Measurements from ENCODE around the gene ALDOB.

The ALDOB gene

DNA sequence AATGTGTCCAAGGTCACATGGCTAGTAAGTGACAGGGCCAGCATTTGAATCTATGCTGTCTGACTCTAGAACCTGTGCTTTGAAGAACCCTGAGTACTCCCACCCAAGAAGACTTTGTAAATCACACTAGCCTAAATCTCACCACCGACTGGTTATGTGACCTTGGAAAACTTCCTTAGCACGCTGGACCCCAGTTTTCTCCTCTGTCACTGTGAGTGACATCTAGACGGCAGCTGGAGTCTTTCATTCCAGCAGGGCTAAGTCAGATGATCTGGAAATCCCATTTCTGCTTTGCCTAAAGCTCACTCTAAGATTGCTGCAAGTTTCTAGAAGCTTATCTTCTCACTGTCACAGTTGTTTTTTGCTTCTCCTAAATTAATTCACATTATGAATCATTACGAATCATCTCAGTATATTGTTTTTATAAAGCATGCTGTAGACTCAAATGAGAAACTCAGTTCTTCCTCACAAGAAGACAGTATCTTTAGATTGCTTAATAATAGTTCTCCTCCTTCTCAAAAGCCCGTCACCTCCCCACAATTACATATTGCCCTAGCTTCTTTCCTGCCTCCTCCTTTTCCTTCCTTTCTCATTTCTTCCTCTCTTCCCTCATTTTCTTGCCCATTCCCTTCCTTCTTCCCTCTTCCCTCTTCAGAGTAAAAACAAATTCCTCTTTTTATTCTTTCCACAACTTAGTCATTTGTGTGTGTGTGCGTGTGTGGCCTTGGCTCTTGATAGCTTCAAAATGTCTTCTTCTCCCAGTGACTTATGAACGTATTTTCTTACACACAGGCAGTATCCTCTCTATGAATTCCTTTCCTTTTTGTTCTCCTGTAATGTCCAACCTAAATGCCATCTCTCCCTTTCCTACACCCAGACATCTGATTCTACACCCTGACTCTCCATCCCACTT lies 16.8 kb downstream of the ALDOB start:
- H3K4me3 Mint-ChIP-seq = no peak overlapping the region
- peaks cover 36% of the 10 kb centered on the region for H3K9me3 Mint-ChIP-seq
- no peak overlapping the region for H3K27ac Mint-ChIP-seq
- no peaks in the 10 kb centered on the region for H3K27me3 Mint-ChIP-seq
- H3K36me3 Mint-ChIP-seq = peaks cover 40% of the 10 kb centered on the region
- peaks cover 3% of the 10 kb centered on the region for H3K4me1 Mint-ChIP-seq

DNA sequence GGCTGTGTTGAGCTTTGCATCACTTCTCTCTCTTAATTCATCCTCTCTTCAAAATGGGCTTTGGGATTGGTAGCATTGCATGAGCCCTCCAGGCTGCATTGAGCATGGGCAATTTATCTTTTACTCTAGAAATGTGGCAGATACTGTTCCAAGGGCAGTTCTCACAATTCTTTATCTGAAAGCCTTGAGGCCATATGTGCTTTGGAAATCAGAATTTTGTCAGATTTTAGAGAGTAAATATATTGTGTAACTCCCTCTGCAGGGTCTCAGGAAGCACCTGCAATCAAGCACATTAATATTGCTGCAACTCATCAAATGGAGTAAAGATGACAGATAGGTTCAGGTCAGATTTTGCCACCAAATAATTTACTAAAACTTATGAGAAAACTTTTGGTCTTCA lies 17.6 kb downstream of the ALDOB start:
- H3K4me1 Mint-ChIP-seq = peaks cover 3% of the 10 kb centered on the region
- no peaks in the 10 kb centered on the region for H3K27me3 Mint-ChIP-seq

DNA sequence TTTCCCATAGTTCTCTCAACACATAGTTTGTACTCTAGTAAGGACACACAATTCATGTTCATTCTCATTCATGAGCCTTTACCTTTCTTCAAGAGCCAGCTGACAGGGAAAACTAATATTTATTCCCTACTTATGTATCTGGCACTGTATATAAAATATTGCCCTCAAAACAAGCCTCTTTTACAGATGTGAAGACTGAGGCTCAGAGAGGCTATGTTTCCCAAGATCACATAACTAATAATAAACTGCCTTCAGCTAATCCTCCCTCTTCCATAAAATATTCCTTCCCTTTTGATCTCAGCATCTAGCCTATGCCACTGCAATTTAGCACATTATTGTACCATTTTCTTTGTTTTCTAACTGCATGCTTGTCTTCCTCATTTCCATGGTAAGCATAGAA lies 18.2 kb downstream of the ALDOB start:
- Mint-ChIP-seq H3K4me3 (no peak overlapping the region), H3K27me3 (no peaks in the 10 kb centered on the region), H3K36me3 (peaks cover 46% of the 10 kb centered on the region), H3K9me3 (peaks cover 38% of the 10 kb centered on the region), H3K27ac (no peak overlapping the region), H3K4me1 (peaks cover 3% of the 10 kb centered on the region)

More for the DNA sequence above, 17.6 kb downstream of the ALDOB start:
- Mint-ChIP-seq H3K27ac (no peak overlapping the region), H3K4me3 (no peak overlapping the region), H3K36me3 (peaks cover 42% of the 10 kb centered on the region), H3K9me3 (peaks cover 34% of the 10 kb centered on the region)

DNA sequence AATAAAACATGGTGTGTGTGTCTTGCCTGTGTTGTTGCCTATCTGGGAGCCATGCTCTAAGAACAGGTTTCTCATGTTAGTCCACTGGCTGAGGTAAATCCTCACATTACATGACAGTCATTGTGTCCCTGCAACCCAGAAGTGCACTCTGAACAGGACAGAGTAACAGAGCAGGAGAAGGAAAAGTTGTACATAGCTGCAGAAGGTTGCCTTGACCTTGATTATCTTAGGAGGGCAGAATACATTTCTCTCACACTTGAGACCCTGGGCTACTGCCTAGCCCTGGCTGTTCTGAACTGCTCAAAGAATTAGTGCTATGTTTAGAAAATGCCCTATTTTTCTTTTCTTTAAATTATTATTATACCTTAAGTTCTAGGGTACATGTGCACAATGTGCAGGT lies 20.0 kb downstream of the ALDOB start:
- H3K9me3 Mint-ChIP-seq = peaks cover 38% of the 10 kb centered on the region
- H3K27me3 Mint-ChIP-seq = no peaks in the 10 kb centered on the region
- no peak overlapping the region for H3K27ac Mint-ChIP-seq
- no peak overlapping the region for H3K4me3 Mint-ChIP-seq
- H3K4me1 Mint-ChIP-seq = peaks cover 3% of the 10 kb centered on the region
- peaks cover 46% of the 10 kb centered on the region for H3K36me3 Mint-ChIP-seq

DNA sequence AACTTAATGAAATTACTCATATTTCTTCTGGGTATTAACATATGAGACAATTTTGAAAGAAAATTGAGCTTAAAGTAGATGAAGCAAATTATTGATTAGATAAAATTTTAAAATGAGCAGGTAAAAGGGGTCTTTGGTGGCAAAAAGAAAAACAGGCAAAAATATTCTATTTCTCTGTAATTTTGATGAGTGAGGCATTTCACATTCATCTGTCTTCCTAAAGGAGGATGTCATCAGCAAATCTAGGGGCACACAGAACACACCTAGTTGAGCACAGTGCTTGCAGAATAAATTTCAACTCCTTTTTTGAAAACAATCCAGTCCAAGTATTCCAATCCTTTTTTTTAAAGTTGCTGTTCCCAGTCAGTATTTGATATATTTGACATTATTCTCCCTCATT lies 20.7 kb downstream of the ALDOB start:
- H3K36me3 Mint-ChIP-seq = peaks cover 46% of the 10 kb centered on the region
- peaks cover 38% of the 10 kb centered on the region for H3K9me3 Mint-ChIP-seq
- no peaks in the 10 kb centered on the region for H3K27me3 Mint-ChIP-seq
- H3K4me1 Mint-ChIP-seq = peaks cover 3% of the 10 kb centered on the region
- no peak overlapping the region for H3K4me3 Mint-ChIP-seq
- H3K27ac Mint-ChIP-seq = no peak overlapping the region

DNA sequence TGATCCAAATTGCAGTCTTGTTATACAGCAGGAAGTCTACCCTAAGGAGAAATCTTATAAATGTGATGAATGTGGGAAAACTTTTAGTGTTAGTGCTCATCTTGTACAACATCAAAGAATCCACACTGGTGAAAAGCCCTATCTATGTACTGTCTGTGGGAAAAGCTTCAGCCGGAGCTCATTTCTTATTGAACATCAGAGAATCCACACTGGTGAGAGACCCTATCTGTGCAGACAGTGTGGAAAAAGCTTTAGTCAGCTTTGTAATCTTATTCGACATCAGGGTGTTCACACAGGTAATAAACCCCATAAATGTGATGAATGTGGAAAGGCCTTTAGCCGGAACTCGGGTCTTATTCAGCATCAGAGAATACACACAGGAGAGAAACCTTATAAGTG lies 26.5 kb downstream of the ALDOB start:
- H3K4me1 Mint-ChIP-seq = no peaks in the 10 kb centered on the region
- peaks cover 42% of the 10 kb centered on the region for H3K9me3 Mint-ChIP-seq
- H3K36me3 Mint-ChIP-seq = peaks cover 65% of the 10 kb centered on the region

DNA sequence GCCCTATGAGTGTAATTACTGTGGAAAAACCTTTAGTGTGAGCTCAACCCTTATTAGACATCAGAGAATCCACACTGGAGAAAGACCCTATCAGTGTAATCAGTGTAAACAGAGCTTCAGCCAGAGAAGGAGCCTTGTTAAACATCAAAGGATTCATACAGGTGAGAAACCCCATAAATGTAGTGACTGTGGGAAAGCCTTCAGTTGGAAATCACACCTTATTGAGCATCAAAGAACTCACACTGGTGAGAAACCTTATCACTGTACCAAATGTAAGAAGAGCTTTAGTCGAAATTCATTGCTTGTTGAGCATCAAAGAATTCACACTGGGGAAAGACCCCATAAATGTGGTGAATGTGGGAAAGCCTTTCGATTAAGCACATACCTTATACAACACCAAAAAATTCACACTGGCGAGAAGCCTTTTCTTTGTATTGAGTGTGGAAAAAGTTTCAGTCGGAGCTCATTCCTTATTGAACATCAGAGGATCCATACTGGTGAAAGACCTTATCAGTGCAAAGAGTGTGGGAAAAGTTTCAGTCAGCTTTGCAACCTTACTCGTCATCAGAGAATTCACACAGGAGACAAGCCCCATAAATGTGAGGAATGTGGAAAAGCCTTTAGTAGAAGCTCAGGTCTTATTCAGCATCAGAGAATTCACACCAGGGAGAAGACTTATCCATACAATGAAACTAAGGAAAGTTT lies 27.0 kb downstream of the ALDOB start:
- Mint-ChIP-seq H3K36me3 (peaks cover 67% of the 10 kb centered on the region), H3K9me3 (peaks cover 42% of the 10 kb centered on the region), H3K4me3 (no peak overlapping the region), H3K27me3 (no peaks in the 10 kb centered on the region), H3K27ac (no peak overlapping the region), H3K4me1 (peaks cover 4% of the 10 kb centered on the region)

More for the DNA sequence above, 26.5 kb downstream of the ALDOB start:
- Mint-ChIP-seq H3K27me3 (no peaks in the 10 kb centered on the region), H3K4me3 (no peak overlapping the region), H3K27ac (peak overlapping the region; percentile 35)

DNA sequence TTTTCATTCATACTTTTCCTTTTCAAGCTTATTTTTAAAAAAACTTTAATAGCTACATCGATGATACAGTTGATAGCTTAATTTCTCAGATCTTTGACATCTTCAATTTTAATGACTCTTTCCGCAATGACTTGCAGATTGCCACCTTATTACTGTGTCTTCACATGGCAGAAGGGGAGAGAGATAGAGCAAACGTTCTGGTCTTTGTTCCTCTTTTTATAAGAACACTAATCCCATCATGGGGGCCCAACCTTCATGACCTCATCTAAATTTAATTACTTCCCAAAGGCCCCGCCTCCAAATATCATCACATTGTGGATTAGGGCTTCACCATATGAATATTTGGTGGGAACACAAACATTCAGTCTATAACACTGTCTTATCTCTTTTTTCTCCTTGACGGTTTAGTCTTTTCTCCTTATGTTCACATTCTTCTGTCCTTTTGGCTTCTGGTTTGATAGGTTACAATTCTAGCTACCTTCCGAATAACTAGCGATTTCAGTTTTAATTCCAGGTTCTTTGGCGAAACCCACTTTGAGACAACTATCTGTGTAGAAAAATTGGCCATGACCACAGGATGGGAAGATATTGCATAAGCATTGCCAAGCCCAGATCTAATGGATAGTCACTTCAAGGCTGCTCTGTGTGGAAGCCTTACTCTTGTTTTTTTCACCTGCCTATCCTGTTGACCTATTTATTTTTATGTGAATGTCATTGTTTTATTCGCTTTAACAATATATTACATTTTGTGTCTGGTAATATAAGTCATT lies 31.9 kb downstream of the ALDOB start:
- no peaks in the 10 kb centered on the region for H3K27me3 Mint-ChIP-seq
- H3K9me3 Mint-ChIP-seq = peaks cover 49% of the 10 kb centered on the region
- no peak overlapping the region for H3K4me3 Mint-ChIP-seq
- no peak overlapping the region for H3K27ac Mint-ChIP-seq
- peaks cover 39% of the 10 kb centered on the region for H3K4me1 Mint-ChIP-seq
- H3K36me3 Mint-ChIP-seq = peaks cover 78% of the 10 kb centered on the region

DNA sequence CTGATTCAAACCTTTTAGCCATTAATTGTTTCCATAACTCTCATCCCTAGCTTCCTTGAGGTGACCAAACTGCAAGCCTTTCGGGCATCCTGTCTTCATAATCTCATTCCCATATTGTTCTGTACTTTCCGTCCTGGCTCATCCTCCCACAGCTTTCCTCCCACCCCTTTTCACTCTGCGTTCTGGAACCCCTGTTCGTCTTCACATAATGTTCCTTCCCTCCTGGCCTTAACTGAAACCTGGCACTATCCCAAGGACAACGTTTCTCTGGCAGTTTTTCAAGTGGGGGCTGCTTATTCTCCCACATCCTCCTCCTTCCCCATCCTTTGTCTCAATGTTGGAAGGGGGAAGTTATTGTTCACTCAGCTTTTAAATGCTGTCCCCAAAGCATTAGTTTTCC lies 35.5 kb downstream of the ALDOB start:
- Mint-ChIP-seq H3K27me3 (no peaks in the 10 kb centered on the region), H3K27ac (peak overlapping the region; percentile 68), H3K9me3 (peaks cover 30% of the 10 kb centered on the region), H3K4me3 (peak overlapping the region; percentile 98), H3K36me3 (peaks cover 61% of the 10 kb centered on the region), H3K4me1 (peaks cover 65% of the 10 kb centered on the region)

DNA sequence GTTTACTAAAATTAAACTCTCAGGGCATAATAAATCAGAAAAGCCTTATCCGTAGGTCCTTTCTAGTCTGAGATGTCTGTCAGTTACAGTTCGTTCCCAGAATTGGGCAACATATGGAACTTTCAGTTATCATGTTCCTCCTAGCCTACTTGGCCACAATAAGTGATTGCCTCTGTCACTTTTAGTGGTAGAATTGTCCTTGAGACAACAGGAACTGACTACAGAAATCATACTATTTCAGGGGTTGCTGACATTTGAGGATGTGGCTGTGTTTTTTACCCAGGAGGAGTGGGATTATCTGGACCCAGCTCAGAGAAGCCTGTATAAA lies 36.0 kb downstream of the ALDOB start:
- H3K27me3 Mint-ChIP-seq = no peaks in the 10 kb centered on the region
- peaks cover 71% of the 10 kb centered on the region for H3K4me1 Mint-ChIP-seq
- peak overlapping the region; percentile 98 for H3K4me3 Mint-ChIP-seq
- H3K36me3 Mint-ChIP-seq = peaks cover 59% of the 10 kb centered on the region
- peak overlapping the region; percentile 100 for H3K27ac Mint-ChIP-seq
- H3K9me3 Mint-ChIP-seq = peaks cover 25% of the 10 kb centered on the region

DNA sequence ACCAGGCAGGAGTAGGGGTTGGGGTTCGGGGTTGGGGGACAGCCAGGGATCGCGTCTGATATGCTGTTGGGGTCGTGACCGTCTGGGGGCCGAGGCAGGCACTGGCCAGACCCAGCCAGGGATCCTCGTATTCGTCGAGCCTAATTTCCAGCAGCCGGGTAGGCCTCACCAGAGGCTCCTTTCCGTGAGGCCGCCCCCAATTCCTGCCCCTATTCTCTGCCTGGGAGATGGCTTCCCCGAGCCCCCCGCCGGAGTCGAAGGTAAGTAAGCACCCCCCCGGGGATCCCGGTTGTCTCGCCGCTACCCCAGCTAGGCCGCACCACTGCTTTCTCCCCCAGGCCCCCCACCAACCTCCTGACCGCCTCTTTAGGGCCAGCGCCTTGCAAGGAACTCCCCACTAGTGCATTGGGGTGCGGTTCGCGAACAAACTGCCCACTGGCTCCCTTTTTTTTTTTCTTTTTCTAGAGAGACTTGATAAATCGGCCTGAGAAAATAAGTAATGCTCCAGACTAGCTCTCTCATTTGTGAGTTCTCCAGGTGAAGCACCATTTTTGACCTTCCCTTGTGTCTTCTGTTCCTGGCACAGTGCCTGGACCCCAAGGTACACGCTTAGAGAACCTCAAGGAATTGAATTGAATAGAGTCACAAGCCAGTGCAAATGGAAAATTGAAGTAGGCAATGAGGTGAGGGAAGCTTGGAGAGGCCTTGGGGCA lies 36.5 kb downstream of the ALDOB start:
- peaks cover 76% of the 10 kb centered on the region for H3K4me1 Mint-ChIP-seq
- H3K36me3 Mint-ChIP-seq = peaks cover 57% of the 10 kb centered on the region
- H3K4me3 Mint-ChIP-seq = peak overlapping the region; percentile 98
- peaks cover 20% of the 10 kb centered on the region for H3K9me3 Mint-ChIP-seq
- H3K27ac Mint-ChIP-seq = peak overlapping the region; percentile 100
- H3K27me3 Mint-ChIP-seq = no peaks in the 10 kb centered on the region

DNA sequence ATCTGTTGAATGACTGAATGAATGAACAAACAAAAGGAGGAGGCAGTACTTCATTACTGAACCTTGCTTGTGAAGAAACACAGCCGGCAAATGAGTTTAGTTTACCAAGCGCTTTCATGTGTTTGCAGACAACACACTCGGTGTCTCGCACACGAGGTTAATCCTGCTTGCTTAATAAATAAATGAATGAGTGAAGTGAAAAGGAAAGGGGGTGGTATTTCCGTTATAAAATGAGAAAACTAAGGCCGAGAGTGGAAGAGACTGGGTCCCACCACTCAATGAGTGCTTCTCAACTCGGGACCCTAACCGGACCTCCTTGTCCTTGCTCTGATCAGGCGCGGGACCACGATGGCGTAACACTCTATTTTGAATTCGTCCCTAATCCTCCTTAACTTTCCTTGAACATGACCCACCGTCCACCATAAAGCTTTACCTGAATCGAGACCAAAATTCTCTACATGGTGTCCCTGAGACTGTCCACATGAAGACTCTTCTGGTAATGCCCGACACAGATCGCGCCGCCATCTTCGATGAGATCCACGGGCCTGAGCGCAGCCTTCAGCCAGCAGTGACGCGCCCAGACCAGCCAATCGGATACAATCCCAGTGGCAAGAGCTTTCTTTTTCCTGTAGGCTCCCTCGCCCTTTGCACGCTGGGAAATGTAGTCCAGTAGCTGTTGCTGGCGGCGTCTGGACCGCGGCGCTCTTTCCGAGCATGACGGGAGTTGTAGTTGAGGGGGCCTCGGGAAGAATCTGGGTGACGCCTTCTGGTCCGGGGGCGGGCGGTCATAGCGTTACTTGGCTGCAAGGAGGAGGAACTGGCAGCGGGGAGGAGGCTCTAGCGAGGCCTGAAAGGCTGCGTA lies 37.3 kb downstream of the ALDOB start, which contains the start of the genes MRPL50 and ZNF189:
Gene MRPL50, minus strand, starts transcription at position 551 of the 862 bp plus-strand sequence. Its CDS starts 26 bp downstream, at position 525.
Gene ZNF189, plus strand, starts transcription at position 784 of the 862 bp plus-strand sequence. CDS start 306 bp downstream, outside the sequence.
- H3K4me1 Mint-ChIP-seq = peaks cover 77% of the 10 kb centered on the region
- H3K4me3 Mint-ChIP-seq = peak within 1 kb of the TSS; percentile 98
- no peaks in the 10 kb centered on the region for H3K27me3 Mint-ChIP-seq
- H3K36me3 Mint-ChIP-seq = peaks cover 53% of the 10 kb centered on the region
- peak within 1 kb of the TSS; percentile 100 for H3K27ac Mint-ChIP-seq
- peaks cover 13% of the 10 kb centered on the region for H3K9me3 Mint-ChIP-seq

DNA sequence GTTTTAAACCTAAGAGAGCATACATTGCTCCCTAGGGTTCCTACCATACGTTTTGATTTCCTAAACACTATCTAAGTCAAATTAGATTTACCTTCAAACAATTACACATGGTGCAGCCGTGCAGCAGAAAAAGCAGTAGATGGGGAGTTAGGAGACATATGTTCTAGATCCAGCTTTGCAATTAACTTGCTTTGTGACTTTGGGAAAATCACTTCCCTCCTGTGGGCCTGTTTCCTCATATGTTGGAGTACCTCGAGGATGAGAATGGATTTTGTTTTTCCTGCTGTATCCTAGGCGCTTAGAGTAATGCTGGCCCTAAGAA lies 37.9 kb downstream of the ALDOB start:
- Mint-ChIP-seq H3K4me3 (peak overlapping the region; percentile 98), H3K36me3 (peaks cover 49% of the 10 kb centered on the region), H3K27ac (peak overlapping the region; percentile 100), H3K4me1 (peaks cover 77% of the 10 kb centered on the region), H3K9me3 (peaks cover 9% of the 10 kb centered on the region), H3K27me3 (no peaks in the 10 kb centered on the region)

DNA sequence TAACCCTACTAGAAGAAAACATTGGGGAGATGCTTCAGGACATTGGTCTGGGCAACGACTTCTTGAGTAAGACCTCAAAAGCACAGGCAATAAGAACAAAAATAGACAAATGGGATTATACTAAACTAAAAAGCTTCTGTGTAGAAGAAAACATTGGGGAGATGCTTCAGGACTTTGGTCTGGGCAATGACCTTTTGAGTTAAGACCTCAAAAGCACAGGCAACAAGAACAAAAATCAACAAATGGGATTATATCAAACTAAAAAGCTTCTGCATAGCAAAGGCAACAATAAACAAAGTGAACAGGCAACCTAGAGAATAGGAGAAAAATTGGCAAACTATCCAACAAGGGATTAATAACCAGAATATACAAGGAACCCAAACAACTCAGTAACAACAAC lies 40.9 kb downstream of the ALDOB start:
- no peak overlapping the region for H3K27ac Mint-ChIP-seq
- H3K36me3 Mint-ChIP-seq = peaks cover 38% of the 10 kb centered on the region
- no peaks in the 10 kb centered on the region for H3K9me3 Mint-ChIP-seq
- peak overlapping the region; percentile 39 for H3K4me3 Mint-ChIP-seq
- H3K27me3 Mint-ChIP-seq = no peaks in the 10 kb centered on the region
- H3K4me1 Mint-ChIP-seq = peaks cover 73% of the 10 kb centered on the region

All from activated naive CD4-positive, alpha-beta T cell treated with anti-CD3 and anti-CD28 coated beads, Interleukin-2, amount 50 U/mL, for 24 hours (primary cell).